Uterus (tissue), 2 donors: ENCODE measurements around the gene CACNA1C.

Source experiments
- POLR2A ChIP-seq, 2 donors: fragments of 450-650 bp; IDR thresholded peaks; one replicate each; pipeline ENCODE4 v1.6.1; 2016; ENCODE audit warnings: antibody characterized with exemption in 2 of 2, mild to moderate bottlenecking in 1 of 2, moderate library complexity in 1 of 2
- TF ChIP-seq, protein P1 (sequence below), 4 experiments: fragments of 200-600 bp in 2 of 4; fragments of 450-650 bp in 2 of 4; sonication (generic) in 2 of 4; IDR thresholded peaks; one replicate each; pipeline ENCODE4 v1.5.1; 2016 to 2019; ENCODE audit warnings: antibody characterized with exemption in 4 of 4, mild to moderate bottlenecking in 2 of 4, moderate library complexity in 1 of 4

DNA sequence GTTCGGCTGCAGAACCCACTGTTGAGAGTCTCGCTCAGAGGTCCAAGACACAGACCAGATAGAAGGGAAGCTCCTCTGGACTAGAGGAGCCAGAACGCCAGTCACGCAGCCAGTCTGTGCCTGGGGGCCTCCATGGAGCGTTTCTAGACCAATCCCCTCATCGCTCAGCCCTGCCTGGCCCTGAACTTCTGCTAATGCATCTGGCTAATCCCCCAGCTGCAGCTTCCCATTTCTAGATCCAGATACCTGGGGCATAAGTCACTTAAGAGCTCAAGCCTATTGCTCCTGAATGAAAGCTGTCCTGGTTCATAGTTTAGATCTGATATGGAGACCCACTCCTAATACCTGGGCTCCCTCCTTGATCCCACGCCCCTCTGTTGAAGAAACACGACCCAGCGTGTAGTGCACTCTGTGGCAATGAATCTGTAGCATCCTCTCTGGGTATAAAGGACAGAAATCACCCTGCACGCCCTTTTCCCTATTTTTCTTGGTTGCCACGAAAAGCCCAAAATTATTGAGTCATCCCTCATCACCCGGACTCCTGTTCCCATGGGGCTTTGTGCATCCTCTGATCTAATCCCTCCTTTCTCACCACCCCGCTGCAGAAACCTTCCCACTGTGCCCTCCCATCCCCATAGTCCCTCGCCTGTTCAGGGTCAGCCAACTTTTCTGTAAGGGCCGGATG is 400.4 kb downstream of the CACNA1C start:
- no peak for TF ChIP-seq POLR2A (IDR thresholded peaks at IDR 0.05)
- TF ChIP-seq, protein P1, sequence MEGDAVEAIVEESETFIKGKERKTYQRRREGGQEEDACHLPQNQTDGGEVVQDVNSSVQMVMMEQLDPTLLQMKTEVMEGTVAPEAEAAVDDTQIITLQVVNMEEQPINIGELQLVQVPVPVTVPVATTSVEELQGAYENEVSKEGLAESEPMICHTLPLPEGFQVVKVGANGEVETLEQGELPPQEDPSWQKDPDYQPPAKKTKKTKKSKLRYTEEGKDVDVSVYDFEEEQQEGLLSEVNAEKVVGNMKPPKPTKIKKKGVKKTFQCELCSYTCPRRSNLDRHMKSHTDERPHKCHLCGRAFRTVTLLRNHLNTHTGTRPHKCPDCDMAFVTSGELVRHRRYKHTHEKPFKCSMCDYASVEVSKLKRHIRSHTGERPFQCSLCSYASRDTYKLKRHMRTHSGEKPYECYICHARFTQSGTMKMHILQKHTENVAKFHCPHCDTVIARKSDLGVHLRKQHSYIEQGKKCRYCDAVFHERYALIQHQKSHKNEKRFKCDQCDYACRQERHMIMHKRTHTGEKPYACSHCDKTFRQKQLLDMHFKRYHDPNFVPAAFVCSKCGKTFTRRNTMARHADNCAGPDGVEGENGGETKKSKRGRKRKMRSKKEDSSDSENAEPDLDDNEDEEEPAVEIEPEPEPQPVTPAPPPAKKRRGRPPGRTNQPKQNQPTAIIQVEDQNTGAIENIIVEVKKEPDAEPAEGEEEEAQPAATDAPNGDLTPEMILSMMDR (IDR thresholded peaks at IDR 0.05): no peak
